GM21367 (cell line): ENCODE results near the gene PPP1R14B.

Source experiments
- ATAC-seq: cut with Tn5 transposase; IDR thresholded peaks from one replicate; pipeline ENCODE4 v1.9.1; 2021; ENCODE audit not compliant: unreplicated experiment

PPP1R14B gene

GRCh38 chr11:64261556-64262080 is 14.9 kb upstream of the PPP1R14B start:
- no peak for ATAC-seq

- no peak for ATAC-seq
Observed at GRCh38 chr11:64260147-64260708, 13.5 kb upstream of the PPP1R14B start.

- ATAC-seq, result no peak
Observed at GRCh38 chr11:64259533-64260067, 12.9 kb upstream of the PPP1R14B start.

GRCh38 chr11:64258946-64259532 is 12.3 kb upstream of the PPP1R14B start:
- no peak for ATAC-seq

GRCh38 chr11:64258356-64258755 is 11.6 kb upstream of the PPP1R14B start:
- no peak for ATAC-seq

- ATAC-seq, result no peak
Observed at GRCh38 chr11:64256300-64256699, 9.6 kb upstream of the PPP1R14B start.

- no peak for ATAC-seq
Observed at GRCh38 chr11:64255135-64256128, 8.7 kb upstream of the PPP1R14B start.

- ATAC-seq, result no peak
Observed at GRCh38 chr11:64254326-64254725, 7.6 kb upstream of the PPP1R14B start.

- no peak for ATAC-seq
Observed at GRCh38 chr11:64253481-64253880, 6.7 kb upstream of the PPP1R14B start.

- no peak for ATAC-seq
Observed at GRCh38 chr11:64253043-64253442, 6.3 kb upstream of the PPP1R14B start.

GRCh38 chr11:64252003-64252872 is 5.5 kb upstream of the PPP1R14B start:
- ATAC-seq, result no peak

GRCh38 chr11:64251753-64252002 is 4.9 kb upstream of the PPP1R14B start:
- ATAC-seq, result no peak

- peak; percentile 29 for ATAC-seq
Observed at GRCh38 chr11:64251016-64251752, 4.4 kb upstream of the PPP1R14B start, which contains the start of gene PLCB3. PLCB3 (plus strand) TSS chr11:64251530; CDS start chr11:64251650, 120 bp downstream.

- no peak for ATAC-seq
Observed at GRCh38 chr11:64250415-64251015, 3.8 kb upstream of the PPP1R14B start.

GRCh38 chr11:64249563-64250414 is 3.0 kb upstream of the PPP1R14B start:
- ATAC-seq, result no peak

GRCh38 chr11:64249038-64249437 is 2.3 kb upstream of the PPP1R14B start:
- no peak for ATAC-seq

- no peak for ATAC-seq
Observed at GRCh38 chr11:64248578-64248977, 1.8 kb upstream of the PPP1R14B start.

- no peak for ATAC-seq
Observed at GRCh38 chr11:64247729-64248531, 1.2 kb upstream of the PPP1R14B start.
